Smooth muscle cell of the umbilical artery (primary cell): Measurements from ENCODE around the gene COX7A2. TPM values are rescaled to one million over a fixed set of nuclear protein-coding genes. Genes with fewer than 3 reads are reported as not detected.

Experiments used
- total RNA-seq: library from RNA; depleted of rRNA; stranded (reverse); fragments of >200 nt; gene quantifications from 2 replicates; pipeline ENCODE4 v1.2.3, GENCODE V29; 2014

The COX7A2 gene, protein sequence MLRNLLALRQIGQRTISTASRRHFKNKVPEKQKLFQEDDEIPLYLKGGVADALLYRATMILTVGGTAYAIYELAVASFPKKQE
- 36.5 and 300 TPM in 2 replicates for total RNA-seq

DNA sequence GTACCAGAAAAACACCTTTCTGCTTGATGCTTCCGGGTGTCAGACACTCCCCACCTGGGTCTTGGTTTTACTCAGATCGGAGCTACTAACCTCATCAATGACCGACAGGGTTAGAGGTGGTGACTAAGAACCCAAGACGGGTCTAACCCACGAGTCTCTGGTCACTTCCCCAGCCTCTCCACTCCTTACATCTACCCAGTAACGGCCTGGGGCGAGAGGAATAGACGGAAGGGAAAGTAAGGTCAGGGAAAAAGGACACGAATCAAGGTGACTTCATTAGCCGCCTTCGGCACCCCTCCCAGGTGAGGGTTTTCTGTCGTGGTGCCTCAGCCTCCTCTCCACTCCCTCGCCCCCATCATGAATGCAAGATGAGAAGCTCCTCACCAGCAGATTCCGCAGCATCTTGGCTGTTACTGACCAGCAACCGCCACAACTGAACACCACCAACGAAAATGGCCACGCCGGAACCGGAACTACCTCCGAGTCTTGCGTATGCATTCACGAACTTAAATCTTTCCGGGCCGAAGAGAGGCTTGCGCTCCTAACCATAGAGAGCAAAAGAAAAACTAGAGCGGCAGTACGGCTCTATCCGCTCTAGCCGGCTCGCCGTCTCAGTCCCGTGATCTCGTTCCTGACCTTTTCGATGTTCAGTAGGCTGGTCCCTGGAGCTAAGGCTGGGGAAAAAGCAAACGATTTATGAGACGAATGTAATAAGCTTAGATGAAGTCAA lies at the start of gene COX7A2:
Gene COX7A2 (minus strand): TSS at position 469 of the 730 bp plus-strand sequence. CDS start 67 bp downstream, at position 402.

GRCh38 chr6:75284632-75285282 lies 41.2 kb upstream of the COX7A2 start, which contains the start of gene TMEM30A:
Gene TMEM30A (minus strand): TSS chr6:75284792. CDS start chr6:75284638, 154 bp downstream.

GRCh38 chr6:75205776-75206575 lies 37.6 kb downstream of the COX7A2 start, which contains the start of gene COL12A1:
Gene COL12A1 (minus strand): TSS chr6:75206053. CDS start chr6:75202792, 3,261 bp downstream.

Other genes starting within 250 kb of the COX7A2 start
- 534 and 2,476 TPM in 2 replicates for gene COL12A1, start 37.7 kb downstream of the COX7A2 start, total RNA-seq
- 357 and 367 TPM in 2 replicates for gene TMEM30A, start 41.0 kb upstream of the COX7A2 start, total RNA-seq
- gene FILIP1, start 250.0 kb upstream of the COX7A2 start, total RNA-seq, result 0.37 and 1.2 TPM in 2 replicates